ENCODE data around the gene CHST15.

The CHST15 gene

GRCh38 chr10:124079864-124080263, 13.5 kb downstream of the CHST15 start:
- DNase-seq: no peak

GRCh38 chr10:124078714-124079113, 14.7 kb downstream of the CHST15 start:
- DNase-seq: no peak

GRCh38 chr10:124078028-124078427, 15.4 kb downstream of the CHST15 start:
- no peak for DNase-seq

GRCh38 chr10:124077208-124077993, 16.0 kb downstream of the CHST15 start:
- no peak for DNase-seq

- no peak for DNase-seq
These were observed 17.2 kb downstream of the CHST15 start for GRCh38 chr10:124076148-124076733.

- no peak for DNase-seq
These were observed 18.0 kb downstream of the CHST15 start for GRCh38 chr10:124075231-124075955.

- no peak for DNase-seq
These were observed 18.8 kb downstream of the CHST15 start for GRCh38 chr10:124074501-124075109.

- no peak for DNase-seq
These were observed 19.4 kb downstream of the CHST15 start for GRCh38 chr10:124073978-124074377.

GRCh38 chr10:124072541-124072940, 20.9 kb downstream of the CHST15 start:
- DNase-seq: no peak

GRCh38 chr10:124072106-124072505, 21.3 kb downstream of the CHST15 start:
- DNase-seq: no peak

- DNase-seq: no peak
These were observed 22.3 kb downstream of the CHST15 start for GRCh38 chr10:124071141-124071540.

GRCh38 chr10:124070666-124071065, 22.7 kb downstream of the CHST15 start:
- no peak for DNase-seq

- DNase-seq: no peak
These were observed 23.8 kb downstream of the CHST15 start for GRCh38 chr10:124069341-124070264.

- DNase-seq: no peak
These were observed 24.5 kb downstream of the CHST15 start for GRCh38 chr10:124068929-124069328.

- DNase-seq: no peak
These were observed 25.5 kb downstream of the CHST15 start for GRCh38 chr10:124067825-124068400.

GRCh38 chr10:124066781-124067714, 26.4 kb downstream of the CHST15 start:
- no peak for DNase-seq

GRCh38 chr10:124066126-124066700, 27.2 kb downstream of the CHST15 start:
- DNase-seq: no peak

- DNase-seq: no peak
These were observed 27.8 kb downstream of the CHST15 start for GRCh38 chr10:124065382-124066125.

- DNase-seq: no peak
These were observed 28.7 kb downstream of the CHST15 start for GRCh38 chr10:124064676-124065075.
